ENCODE results near the gene DNAI2.

DNAI2 gene

DNA sequence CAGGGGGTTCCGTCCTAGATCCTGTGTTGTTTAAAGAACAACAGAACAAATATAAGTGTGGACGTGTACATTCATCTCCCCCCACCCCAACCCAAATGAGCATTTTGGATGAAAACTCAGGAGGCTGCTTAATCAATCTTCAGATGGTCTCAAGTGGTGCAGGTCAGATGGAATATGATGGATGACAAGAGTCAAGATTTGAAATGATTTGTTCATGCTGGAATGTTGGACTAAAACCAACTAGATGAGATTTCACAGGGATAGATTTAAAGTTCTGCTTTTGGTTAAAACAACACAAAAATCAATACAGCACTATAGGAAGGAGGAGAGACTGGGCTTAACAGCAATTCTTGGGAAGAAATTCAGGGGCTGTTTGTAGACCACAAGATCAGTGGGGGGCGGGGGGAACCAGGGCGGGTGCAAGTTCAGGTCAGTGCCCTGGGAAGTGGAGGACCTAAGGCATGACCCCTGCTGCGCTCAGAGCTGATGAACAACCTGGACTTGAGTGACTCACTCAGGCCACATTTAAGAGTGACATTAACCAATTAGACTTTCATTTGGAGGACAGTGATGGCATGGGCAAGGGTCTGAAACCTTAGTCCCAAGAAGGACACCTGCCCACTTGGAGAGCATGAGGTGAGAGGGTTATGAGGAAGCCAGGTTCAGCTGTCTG, 45.6 kb upstream of the DNAI2 start (continued):
- TF ChIP-seq, protein P1, sequence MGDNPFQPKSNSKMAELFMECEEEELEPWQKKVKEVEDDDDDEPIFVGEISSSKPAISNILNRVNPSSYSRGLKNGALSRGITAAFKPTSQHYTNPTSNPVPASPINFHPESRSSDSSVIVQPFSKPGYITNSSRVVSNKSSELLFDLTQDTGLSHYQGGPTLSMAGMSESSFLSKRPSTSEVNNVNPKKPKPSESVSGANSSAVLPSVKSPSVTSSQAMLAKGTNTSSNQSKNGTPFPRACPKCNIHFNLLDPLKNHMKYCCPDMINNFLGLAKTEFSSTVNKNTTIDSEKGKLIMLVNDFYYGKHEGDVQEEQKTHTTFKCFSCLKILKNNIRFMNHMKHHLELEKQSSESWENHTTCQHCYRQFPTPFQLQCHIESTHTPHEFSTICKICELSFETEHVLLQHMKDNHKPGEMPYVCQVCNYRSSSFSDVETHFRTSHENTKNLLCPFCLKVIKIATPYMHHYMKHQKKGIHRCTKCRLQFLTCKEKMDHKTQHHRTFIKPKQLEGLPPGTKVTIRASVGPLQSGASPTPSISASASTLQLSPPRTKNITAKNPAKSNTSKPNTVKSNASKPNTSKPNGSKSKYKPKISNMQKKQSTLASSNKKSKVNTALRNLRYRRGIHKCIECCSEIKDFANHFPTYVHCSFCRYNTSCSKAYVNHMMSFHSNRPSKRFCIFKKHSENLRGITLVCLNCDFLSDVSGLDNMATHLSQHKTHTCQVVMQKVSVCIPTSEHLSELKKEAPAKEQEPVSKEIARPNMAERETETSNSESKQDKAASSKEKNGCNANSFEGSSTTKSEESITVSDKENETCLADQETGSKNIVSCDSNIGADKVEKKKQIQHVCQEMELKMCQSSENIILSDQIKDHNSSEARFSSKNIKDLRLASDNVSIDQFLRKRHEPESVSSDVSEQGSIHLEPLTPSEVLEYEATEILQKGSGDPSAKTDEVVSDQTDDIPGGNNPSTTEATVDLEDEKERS (tag by site-specific recombination; IDR thresholded peaks at IDR 0.05): no peak
- TF ChIP-seq MYNN (tag by site-specific recombination; IDR thresholded peaks at IDR 0.05; ENCODE audit: borderline replicate concordance) (no peak), ZNF654 (tag by site-specific recombination; IDR thresholded peaks at IDR 0.05; ENCODE audit: low read depth) (no peak)

DNA sequence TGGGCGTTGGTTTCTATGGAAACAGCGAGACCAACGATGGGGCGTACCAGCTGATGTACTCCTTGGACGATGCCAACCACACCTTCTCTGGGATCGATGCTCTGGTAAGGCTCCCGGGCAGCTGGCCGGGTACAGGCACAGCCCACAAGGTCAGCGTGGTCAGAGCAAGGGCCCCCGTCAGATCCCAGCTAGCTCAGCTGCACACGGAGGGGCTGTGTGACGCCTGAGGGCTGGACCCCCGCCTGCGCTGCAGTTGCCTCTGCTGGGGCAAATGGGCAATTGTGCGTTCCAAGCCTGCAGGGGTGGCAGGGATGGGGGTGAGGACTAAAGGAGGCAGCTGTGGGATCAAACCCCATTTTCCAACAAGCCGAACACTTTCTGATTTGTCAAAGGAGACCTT, 43.1 kb upstream of the DNAI2 start:
- POLR2A ChIA-PET: no interaction called here
- no peaks in the 10 kb centered on the region for H3K4me1 ChIP-seq (ENCODE audit: control insufficient read depth, insufficient read depth, low read length)
- CTCF ChIA-PET: interaction anchor here (0.6 to 0.7 kb wide), 3 partner anchors 18 to 917 kb away, joined by 3 read pairs; partner anchors contain the start of gene TTYH2
- peaks cover 0 to 4% of the 10 kb centered on the region in 2 experiments; a peak in 1 of 3 replicates for H3K36me3 ChIP-seq (ENCODE audit: control insufficient read depth in 2 of 2, insufficient read depth in 1 of 2, low read length in 2 of 2)
- H3K4me3 ChIP-seq (ENCODE audit: low read depth, low read length): no peak overlapping the region
- H3K9me3 ChIP-seq (ENCODE audit: control insufficient read depth, insufficient read depth, low read depth, low read length): no peaks in the 10 kb centered on the region
- no peak overlapping the region for H3K27ac ChIP-seq (ENCODE audit: extremely low read depth, low read depth, low read length)
- no peak for TF ChIP-seq ZNF664 (tag by site-specific recombination; IDR thresholded peaks at IDR 0.05)
- TF ChIP-seq EGR2 (tag by site-specific recombination; IDR thresholded peaks at IDR 0.05; ENCODE audit: low read depth): no peak
- no peak for TF ChIP-seq ZBTB8A (tag by site-specific recombination; IDR thresholded peaks at IDR 0.05)
- TF ChIP-seq ZFP3 (tag by site-specific recombination; IDR thresholded peaks at IDR 0.05; ENCODE audit: low read depth): no peak
- TF ChIP-seq ZNF558 (tag by site-specific recombination; IDR thresholded peaks at IDR 0.05): no peak
- no peak for TF ChIP-seq ZNF214 (tag by site-specific recombination; IDR thresholded peaks at IDR 0.05; ENCODE audit: borderline replicate concordance)
- TF ChIP-seq, protein P2, sequence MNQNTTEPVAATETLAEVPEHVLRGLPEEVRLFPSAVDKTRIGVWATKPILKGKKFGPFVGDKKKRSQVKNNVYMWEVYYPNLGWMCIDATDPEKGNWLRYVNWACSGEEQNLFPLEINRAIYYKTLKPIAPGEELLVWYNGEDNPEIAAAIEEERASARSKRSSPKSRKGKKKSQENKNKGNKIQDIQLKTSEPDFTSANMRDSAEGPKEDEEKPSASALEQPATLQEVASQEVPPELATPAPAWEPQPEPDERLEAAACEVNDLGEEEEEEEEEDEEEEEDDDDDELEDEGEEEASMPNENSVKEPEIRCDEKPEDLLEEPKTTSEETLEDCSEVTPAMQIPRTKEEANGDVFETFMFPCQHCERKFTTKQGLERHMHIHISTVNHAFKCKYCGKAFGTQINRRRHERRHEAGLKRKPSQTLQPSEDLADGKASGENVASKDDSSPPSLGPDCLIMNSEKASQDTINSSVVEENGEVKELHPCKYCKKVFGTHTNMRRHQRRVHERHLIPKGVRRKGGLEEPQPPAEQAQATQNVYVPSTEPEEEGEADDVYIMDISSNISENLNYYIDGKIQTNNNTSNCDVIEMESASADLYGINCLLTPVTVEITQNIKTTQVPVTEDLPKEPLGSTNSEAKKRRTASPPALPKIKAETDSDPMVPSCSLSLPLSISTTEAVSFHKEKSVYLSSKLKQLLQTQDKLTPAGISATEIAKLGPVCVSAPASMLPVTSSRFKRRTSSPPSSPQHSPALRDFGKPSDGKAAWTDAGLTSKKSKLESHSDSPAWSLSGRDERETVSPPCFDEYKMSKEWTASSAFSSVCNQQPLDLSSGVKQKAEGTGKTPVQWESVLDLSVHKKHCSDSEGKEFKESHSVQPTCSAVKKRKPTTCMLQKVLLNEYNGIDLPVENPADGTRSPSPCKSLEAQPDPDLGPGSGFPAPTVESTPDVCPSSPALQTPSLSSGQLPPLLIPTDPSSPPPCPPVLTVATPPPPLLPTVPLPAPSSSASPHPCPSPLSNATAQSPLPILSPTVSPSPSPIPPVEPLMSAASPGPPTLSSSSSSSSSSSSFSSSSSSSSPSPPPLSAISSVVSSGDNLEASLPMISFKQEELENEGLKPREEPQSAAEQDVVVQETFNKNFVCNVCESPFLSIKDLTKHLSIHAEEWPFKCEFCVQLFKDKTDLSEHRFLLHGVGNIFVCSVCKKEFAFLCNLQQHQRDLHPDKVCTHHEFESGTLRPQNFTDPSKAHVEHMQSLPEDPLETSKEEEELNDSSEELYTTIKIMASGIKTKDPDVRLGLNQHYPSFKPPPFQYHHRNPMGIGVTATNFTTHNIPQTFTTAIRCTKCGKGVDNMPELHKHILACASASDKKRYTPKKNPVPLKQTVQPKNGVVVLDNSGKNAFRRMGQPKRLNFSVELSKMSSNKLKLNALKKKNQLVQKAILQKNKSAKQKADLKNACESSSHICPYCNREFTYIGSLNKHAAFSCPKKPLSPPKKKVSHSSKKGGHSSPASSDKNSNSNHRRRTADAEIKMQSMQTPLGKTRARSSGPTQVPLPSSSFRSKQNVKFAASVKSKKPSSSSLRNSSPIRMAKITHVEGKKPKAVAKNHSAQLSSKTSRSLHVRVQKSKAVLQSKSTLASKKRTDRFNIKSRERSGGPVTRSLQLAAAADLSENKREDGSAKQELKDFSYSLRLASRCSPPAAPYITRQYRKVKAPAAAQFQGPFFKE (tag by site-specific recombination; IDR thresholded peaks at IDR 0.05; ENCODE audit: borderline replicate concordance): no peak

DNA sequence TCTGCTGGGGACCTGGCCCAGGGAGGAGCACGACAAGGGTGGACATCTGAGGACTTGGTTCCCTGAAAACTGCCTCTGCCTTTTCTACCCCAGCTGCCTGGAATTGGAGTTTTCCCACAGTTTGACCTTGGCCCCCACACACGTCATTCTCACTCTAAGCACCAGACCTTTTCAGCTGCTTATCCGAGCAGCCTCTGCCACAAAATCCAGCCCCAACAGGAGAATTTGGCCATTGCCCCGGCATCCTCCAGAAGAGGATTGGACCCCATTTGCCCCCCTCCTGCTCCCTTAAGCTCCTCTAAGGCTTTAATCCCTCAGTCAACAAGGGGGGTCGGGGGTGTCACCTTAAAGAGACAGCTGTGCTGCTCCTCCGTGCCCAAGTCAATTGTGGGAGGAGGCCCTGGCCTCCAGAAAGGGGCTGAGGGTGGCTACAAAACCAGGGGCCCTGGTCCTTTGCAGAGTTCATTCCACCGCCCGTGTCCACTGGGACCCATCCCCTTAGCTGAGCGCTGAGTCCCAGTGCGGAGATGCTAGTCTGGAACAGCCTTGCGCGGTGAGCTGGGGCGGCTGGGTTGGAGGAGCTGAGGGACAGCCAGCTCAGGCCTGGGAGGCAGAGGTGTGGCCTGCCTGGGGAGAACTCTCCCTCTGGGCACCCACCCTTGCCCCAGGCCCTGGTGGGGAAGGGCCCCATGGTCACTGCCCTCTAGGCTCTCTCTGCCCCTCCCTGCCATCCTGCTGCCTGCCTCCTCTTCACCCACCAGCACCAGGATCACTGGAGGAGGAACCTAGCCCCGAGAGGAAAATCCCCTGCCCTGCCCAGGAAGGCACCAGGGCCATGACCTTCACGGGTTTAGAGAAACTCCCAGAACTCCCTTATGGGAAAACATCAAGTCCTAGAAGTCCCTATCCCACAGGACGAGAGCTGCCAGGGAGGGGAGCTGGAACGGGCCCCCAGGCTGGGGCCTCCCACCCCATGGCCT, 41.8 kb upstream of the DNAI2 start:
- no peak overlapping the region for H3K27ac ChIP-seq (ENCODE audit: extremely low read depth, low read depth, low read length)
- no peak overlapping the region for H3K4me3 ChIP-seq (ENCODE audit: low read depth, low read length)
- no peaks in the 10 kb centered on the region for H3K9me3 ChIP-seq (ENCODE audit: control insufficient read depth, insufficient read depth, low read depth, low read length)
- H3K4me1 ChIP-seq (ENCODE audit: control insufficient read depth, insufficient read depth, low read length): no peaks in the 10 kb centered on the region
- POLR2A ChIA-PET: no interaction called here
- CTCF ChIA-PET: interaction anchor here (0.6 to 1.0 kb wide), 5 partner anchors 27 to 313 kb away, joined by 3 to 7 read pairs (median 3); partner anchors contain the start of gene CD300C
- TF ChIP-seq, protein P3, sequence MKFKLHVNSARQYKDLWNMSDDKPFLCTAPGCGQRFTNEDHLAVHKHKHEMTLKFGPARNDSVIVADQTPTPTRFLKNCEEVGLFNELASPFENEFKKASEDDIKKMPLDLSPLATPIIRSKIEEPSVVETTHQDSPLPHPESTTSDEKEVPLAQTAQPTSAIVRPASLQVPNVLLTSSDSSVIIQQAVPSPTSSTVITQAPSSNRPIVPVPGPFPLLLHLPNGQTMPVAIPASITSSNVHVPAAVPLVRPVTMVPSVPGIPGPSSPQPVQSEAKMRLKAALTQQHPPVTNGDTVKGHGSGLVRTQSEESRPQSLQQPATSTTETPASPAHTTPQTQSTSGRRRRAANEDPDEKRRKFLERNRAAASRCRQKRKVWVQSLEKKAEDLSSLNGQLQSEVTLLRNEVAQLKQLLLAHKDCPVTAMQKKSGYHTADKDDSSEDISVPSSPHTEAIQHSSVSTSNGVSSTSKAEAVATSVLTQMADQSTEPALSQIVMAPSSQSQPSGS (tag by site-specific recombination; IDR thresholded peaks at IDR 0.05; ENCODE audit: low read depth): no peak
- H3K36me3 ChIP-seq (ENCODE audit: control insufficient read depth in 2 of 2, insufficient read depth in 1 of 2, low read length in 2 of 2): peaks cover 0 to 5% of the 10 kb centered on the region in 2 experiments; a peak in 1 of 3 replicates
